ENCODE measurements around the gene ZGPAT.

Gene ZGPAT

DNA sequence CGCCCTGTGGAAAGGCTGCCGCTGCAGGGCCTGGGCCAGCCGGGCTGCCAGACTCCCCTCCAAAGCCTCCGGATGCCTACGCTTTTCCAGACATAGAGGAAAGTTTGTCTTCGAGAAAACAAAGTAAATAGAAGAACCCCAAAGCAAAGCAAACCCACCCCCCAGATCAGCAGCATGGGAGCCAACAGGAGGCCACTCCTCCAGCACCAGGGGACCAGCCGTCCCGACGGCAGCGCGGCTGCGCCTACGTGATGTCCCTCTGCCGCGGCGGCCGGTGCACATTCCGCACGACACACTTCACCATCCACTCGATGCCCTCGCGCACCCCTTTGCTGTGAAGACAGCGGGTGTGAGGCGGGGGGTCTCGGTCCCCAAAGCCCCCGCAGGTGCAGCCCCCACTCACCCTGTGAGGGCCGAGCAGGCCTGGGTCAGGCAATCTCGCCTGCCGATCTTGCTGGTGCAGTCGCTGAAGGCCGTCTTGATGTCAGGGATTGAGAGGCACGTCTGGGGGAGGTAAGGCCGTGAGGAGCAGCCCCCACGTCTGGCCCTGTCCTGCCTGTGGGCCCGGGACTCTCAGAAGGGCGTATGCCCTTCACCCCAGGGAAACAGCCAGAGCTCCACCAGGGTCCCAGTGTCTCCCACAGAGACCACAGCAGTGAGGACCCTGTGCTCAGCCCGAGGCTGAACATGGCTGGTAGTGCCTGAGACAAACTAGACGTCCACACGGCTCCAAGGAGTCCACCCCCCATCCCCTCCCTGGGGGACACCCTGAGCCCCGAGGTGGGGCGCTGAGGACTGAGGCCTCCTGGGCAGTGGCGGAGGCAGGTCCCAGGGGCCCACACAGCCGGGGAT, 7.4 kb upstream of the ZGPAT start:
- no peak overlapping the region for H3K4me3 ChIP-seq (ENCODE audit: low read depth, low read length)
- TF ChIP-seq, protein P1, sequence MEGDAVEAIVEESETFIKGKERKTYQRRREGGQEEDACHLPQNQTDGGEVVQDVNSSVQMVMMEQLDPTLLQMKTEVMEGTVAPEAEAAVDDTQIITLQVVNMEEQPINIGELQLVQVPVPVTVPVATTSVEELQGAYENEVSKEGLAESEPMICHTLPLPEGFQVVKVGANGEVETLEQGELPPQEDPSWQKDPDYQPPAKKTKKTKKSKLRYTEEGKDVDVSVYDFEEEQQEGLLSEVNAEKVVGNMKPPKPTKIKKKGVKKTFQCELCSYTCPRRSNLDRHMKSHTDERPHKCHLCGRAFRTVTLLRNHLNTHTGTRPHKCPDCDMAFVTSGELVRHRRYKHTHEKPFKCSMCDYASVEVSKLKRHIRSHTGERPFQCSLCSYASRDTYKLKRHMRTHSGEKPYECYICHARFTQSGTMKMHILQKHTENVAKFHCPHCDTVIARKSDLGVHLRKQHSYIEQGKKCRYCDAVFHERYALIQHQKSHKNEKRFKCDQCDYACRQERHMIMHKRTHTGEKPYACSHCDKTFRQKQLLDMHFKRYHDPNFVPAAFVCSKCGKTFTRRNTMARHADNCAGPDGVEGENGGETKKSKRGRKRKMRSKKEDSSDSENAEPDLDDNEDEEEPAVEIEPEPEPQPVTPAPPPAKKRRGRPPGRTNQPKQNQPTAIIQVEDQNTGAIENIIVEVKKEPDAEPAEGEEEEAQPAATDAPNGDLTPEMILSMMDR (IDR thresholded peaks at IDR 0.05; ENCODE audit: low read depth, low read length) = no peak

DNA sequence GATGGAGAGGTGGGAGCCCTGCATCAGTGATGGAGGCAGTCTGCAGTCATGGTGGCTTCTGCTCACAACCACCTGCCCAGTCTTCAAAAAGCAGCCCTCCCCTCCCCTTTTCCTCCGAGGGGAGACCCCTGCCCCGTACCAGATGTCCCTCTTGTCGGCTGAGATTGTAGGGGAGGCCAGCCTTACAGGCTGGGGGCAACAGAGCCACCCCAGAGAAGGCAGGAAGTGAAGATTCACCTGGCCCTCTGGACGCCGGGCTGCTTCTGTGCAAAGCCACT, 6.8 kb upstream of the ZGPAT start:
- TF ChIP-seq, protein P1 (IDR thresholded peaks at IDR 0.05; ENCODE audit: low read depth, low read length) = no peak
- H3K4me3 ChIP-seq (ENCODE audit: low read depth, low read length) = no peak overlapping the region

- H3K4me3 ChIP-seq (ENCODE audit: low read depth, low read length) = no peak overlapping the region
- TF ChIP-seq, protein P1 (IDR thresholded peaks at IDR 0.05; ENCODE audit: low read depth, low read length) = no peak
Measured at GRCh38 chr20:63701329-63702035, 6.4 kb upstream of the ZGPAT start.

DNA sequence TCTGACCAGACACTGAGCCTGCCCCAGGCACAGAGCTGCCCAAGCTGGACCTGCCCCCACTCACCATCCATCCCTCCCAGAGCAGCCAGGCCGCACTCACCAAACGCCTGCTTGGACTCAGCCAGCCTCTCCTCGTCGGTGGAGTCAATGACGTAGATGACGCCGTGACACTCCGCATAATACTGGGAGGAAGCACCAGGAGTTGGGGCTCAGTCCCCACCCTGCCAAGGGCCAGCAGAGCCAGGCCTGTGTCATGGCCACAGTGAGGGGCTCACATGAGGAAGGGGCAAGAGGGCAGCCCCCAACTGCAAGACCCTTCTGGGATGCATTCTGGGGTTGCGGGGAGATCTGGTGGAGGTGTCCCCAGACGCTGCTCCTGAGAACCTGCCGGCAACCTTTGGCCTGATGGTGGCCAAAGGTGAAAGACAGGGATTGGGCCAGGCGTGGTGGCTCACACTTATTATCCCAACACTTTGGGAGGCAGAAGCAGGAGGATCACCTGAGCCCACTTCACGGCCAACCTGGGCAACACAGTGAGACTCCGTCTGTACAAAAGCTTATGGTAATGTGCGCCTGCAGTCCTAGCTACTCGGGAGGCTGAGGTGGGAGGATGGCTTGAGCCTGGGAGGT, 5.7 kb upstream of the ZGPAT start:
- no peak overlapping the region for H3K4me3 ChIP-seq (ENCODE audit: low read depth, low read length)
- TF ChIP-seq, protein P1 (IDR thresholded peaks at IDR 0.05; ENCODE audit: low read depth, low read length) = no peak

- H3K4me3 ChIP-seq (ENCODE audit: low read depth, low read length) = no peak overlapping the region
Measured at GRCh38 chr20:63702751-63703470, 4.9 kb upstream of the ZGPAT start.

DNA sequence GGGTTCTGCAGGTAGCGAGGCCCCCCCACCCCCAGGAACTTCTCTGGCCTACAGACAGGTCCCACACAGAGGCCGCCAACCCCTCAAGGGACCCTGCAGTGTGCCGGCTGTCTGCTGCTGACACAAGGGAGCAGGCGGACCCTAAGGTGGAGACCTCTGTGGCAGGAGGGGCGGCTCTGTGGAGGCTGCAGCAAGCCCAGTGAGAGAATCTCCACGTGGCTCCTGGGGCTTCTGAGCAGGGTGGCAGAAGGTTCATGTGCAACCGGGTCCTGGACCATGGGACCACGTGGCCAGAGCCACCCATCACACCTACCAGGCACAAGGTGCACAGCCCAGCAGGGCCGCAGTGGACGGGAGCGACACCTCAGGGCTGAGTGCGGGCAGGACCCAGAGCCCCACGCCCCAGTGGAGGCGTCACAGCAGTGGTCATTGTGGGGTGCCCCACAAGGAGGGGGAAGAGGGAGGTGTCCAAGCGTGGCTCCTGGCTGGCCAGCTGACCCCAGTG, 4.3 kb upstream of the ZGPAT start:
- TF ChIP-seq, protein P1 (IDR thresholded peaks at IDR 0.05; ENCODE audit: low read depth, low read length) = no peak
- H3K4me3 ChIP-seq (ENCODE audit: low read depth, low read length) = no peak overlapping the region

More at GRCh38 chr20:63702751-63703470, 4.9 kb upstream of the ZGPAT start:
- TF ChIP-seq, protein P1 (IDR thresholded peaks at IDR 0.05; ENCODE audit: low read depth, low read length) = no peak

All from WI38 (cell line).